HG03457 (cell line): Measurements from ENCODE around the gene CFAP53.
A peak's percentile ranks its signal among the peaks of the same experiment; 100 is the strongest.
"Not testable (repeated sequence)": the region's sequence is repeated elsewhere in the genome, so short reads cannot be mapped to it uniquely, and the experiment has no call there.

Source experiments
- ATAC-seq: cut with Tn5 transposase; IDR thresholded peaks from one replicate; pipeline ENCODE4 v1.9.1; 2021; ENCODE audit warnings: moderate number of reproducible peaks; ENCODE audit not compliant: unreplicated experiment

CFAP53 gene, protein sequence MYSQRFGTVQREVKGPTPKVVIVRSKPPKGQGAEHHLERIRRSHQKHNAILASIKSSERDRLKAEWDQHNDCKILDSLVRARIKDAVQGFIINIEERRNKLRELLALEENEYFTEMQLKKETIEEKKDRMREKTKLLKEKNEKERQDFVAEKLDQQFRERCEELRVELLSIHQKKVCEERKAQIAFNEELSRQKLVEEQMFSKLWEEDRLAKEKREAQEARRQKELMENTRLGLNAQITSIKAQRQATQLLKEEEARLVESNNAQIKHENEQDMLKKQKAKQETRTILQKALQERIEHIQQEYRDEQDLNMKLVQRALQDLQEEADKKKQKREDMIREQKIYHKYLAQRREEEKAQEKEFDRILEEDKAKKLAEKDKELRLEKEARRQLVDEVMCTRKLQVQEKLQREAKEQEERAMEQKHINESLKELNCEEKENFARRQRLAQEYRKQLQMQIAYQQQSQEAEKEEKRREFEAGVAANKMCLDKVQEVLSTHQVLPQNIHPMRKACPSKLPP

DNA sequence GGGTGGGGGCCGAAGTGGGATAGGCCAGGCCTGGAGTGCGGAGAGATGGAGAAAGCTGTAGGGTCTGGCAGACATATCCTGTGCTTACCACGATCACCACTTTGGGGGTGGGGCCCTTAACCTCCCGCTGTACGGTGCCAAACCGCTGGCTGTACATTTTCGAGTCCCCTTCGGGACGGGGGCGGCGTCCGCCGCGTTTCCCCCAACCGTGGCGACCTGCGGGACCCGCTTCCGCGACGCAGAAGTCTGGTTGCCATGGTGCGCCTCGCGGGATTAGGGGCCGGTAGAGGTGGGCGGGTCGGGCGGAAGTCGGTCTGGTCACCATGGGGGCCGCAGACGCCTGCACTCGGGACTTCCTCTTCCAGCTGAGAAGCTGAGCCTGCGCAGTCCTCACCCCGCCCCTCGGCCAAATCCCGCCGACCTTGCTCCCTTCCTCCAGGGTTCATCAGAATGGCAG is at the start of gene CFAP53:
Gene CFAP53, minus strand, starts transcription at position 248 of the 457 bp plus-strand sequence. Its CDS starts 91 bp downstream, at position 157.
- ATAC-seq = peak; percentile 65

DNA sequence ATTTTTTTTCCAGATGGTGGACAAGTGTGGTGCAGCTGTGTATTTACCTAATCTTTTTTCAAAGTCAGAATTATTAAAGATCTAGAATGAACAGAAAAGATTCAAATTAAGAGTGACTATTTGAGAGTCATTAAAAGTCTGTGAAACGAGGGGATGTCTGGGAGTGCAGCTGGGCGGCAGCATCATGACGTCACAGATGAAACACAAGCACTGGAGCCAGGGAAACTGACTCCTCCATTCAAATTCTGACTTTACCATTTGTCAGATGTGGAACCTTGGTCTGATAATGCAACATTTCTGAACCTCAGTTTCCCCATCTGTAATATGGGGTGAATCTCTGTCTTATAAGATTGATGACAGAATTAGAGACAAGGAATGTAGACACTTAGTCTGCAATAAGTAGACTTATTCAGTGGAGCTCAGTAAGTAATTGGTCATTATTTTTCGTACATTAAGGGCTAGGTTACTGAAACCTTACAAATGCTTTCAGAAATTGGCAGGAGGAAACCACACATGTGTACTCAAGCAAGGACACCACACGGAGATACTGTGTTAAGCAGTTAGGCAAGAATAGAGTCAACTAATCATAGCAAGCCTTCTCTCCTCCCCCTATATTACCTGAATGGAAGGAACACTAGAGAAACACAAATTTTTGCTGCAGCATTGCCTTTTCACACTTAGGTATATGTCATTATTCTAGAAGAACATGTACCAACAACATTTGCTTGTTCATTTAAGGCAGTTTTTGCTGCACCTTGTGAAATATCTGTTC is 49.0 kb upstream of the CFAP53 start:
- peak; percentile 61 for ATAC-seq

GRCh38 chr18:50313873-50314460 is 47.7 kb upstream of the CFAP53 start:
- no peak for ATAC-seq

DNA sequence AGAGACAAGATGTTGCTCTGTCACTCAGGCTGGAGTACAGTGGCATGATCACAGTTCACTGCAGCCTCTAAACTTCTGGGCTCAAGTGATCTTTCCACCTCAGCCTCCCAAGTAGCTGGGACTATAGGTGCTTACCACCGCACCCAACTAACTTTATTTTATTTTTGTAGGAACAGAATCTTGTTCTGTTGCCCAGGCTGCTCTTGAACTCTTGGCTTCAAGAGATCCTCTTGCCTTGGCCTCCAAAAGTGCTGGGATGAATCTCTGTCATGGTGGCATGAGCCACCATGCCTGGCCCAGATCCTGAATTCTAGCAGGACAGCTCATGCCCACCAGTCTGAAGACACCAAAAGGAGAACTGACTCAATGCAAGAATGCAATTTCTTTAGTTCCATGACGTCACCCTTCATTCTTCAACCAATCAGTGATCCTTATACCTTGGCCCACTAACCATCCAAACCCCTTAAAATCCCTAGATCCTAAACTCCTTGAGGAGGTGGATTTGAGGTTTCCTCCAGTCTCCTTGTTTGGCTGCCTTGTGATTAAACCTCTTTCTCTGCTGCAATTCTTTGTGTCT is 46.8 kb upstream of the CFAP53 start:
- peak; percentile 25 for ATAC-seq

- peak; percentile 55 for ATAC-seq
Observed at GRCh38 chr18:50312296-50313030, 46.2 kb upstream of the CFAP53 start.

DNA sequence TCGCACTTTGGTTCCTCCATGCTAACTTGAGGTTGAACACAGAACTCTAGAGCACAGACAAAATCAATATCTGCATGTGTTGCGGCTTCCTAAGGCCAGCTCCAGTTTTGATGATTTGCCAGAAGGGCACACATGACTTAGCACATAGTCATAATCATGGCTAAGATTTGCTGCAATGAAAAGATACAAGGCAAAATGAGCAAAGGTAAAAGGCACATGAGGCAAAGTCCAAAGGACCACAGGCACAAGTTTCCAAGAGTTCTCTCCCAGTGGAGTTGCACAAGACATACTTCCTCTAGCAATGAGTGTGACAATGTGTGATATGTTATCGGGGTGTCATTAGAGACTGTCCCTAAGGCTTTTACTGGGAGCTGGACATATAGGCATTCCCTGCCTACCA is 45.4 kb upstream of the CFAP53 start:
- no peak for ATAC-seq

- ATAC-seq = no peak
Observed at GRCh38 chr18:50310080-50310479, 43.8 kb upstream of the CFAP53 start.

DNA sequence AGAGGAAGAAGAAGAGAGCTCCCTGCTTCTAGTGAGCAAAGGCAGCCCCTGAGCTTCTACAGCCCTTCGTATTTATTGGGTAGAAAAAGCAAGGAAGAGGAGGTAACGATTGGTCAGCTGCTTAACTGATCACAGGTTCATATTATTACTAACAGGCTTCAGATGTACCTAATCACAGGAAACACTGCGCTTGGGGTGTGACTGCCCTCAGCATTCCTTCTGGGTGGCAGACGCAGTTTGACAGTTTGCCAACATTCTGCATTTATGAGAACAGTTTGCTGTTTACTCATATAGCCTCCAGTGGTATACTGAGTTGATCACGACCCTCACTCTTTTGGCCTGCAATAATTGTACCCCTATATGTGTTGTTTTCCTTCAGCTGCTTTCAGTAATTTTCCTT is 42.6 kb upstream of the CFAP53 start:
- ATAC-seq = not testable (repeated sequence)

DNA sequence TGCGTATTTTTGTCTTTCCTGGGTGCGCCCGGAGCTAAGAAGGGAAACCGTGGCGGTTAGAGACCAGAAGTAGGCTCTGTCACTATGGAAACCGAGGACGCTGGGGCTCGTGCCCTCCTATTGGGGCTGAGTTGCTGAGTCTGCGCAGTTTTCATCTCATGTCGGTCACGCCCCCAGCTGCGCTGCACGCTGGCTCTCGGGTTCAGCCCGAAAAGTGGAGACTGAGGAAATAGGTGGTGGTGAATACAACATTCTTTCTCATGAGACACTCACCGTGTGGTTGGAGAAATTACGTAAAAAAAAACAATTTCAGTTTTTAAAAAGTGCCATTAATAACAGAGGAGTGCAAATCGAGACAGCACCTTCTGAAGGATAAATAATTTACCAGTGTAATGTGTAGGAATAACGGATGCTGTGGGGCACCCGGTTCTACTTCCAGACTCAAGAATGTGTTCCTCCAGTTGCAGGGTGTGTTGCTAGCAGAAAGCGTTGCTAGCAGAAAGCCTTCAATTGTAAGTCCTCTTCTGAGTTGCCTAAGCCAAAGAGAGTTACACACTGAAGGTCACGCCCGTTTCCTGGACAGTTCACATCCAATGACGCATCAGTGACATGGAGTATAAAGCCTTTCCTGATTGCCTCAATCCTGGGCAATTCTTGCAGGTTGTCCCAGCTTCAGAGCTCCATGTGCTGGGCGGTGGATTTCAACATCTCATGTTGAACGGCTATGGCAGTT is 41.6 kb upstream of the CFAP53 start:
- peak; percentile 79 for ATAC-seq

GRCh38 chr18:50307400-50307737 is 41.1 kb upstream of the CFAP53 start:
- no peak for ATAC-seq

- ATAC-seq = no peak
Observed at GRCh38 chr18:50306944-50307343, 40.6 kb upstream of the CFAP53 start.

GRCh38 chr18:50301074-50301473 is 34.8 kb upstream of the CFAP53 start:
- no peak for ATAC-seq

GRCh38 chr18:50299626-50300388 is 33.5 kb upstream of the CFAP53 start:
- no peak for ATAC-seq

DNA sequence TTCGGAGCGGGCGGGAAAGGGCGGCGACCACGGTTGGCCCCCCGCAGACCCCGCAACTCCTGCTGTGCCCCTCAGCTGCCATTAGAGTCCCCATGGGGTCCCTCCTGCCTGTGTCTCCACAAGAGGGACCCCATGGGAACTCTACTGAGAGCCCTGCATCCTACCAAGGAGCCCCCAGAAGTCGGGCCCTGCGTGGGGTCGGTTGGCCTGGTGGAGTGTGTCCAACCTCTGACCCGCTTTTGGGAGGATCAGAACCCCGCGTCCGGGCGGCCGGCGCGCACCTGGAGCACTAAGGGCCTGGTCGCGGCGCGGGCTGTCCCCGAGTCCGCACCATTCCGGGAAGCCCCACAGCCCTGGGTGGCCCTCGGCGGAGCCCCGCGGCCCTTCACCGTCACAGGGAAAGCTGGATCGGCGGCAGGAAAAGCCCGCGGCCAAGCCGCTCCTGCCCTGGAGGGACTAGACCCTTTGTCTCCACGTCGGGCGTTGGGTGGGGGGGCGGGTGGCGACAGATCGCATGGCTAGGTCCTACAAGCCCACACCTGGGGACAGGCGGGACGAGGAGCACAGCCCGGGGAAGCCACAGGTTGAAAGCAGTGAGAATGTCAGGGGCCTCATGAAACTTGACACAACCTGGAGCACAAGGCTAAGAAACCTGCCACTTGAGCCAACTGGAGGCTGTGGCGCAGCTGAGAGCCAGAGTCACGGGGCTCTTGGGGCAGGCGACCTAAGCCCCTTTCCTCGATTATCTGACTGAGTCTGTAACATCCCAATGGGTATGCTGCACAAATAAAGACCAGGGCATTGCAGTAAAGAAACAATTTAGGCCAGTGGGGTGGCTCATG is 32.4 kb upstream of the CFAP53 start:
- ATAC-seq = no peak

- ATAC-seq = peak; percentile 90
Observed at GRCh38 chr18:50297621-50298442, 31.5 kb upstream of the CFAP53 start.

DNA sequence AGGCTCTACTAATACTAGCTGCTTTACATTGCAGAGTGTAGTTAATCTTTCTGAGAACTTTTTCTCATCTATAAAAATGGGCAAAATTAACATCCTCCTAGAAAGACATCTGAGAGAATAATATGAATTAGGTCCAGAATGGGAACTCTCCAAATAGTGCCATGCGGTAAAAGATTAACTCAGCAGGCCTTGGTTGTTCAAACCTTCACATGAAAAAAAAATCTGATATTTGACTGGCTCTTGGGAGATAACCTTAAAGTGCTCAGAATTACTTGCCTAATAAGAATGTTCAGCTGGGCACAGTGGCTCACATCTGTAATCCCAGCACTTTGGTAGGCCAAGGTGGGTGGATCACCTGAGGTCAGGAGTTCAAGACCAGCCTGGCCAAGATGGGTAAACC is 26.7 kb upstream of the CFAP53 start:
- no peak for ATAC-seq

DNA sequence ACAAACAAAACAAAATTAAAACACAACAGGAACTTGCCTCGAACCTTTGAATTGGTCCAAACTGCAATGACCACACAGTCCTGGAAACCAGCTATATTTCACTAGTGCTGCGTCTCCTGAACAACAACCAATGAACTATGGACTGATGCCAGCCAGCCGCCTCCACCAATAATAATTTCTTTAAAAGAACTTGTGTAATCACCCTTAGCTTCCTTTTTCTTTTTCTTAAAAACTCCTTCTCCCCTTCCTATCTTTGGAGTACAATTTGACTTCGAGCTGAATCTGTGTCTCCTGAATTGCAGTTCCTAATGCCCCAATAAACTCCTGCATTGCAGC is 22.8 kb upstream of the CFAP53 start:
- no peak for ATAC-seq
